GM18861 (cell line): ENCODE data around the gene CFLAR.
"Not testable (repeated sequence)": the region's sequence is repeated elsewhere in the genome, so short reads cannot be mapped to it uniquely, and the experiment has no call there.

Experiments
- ATAC-seq: cut with Tn5 transposase; IDR thresholded peaks from one replicate; pipeline ENCODE4 v1.9.1; 2021; ENCODE audit not compliant: unreplicated experiment

CFLAR gene

GRCh38 chr2:201174687-201175086, 58.7 kb downstream of the CFLAR start:
- ATAC-seq = no peak

- no peak for ATAC-seq
Measured at GRCh38 chr2:201176081-201176481, 60.1 kb downstream of the CFLAR start.

GRCh38 chr2:201180010-201180409, 64.0 kb downstream of the CFLAR start:
- no peak for ATAC-seq

- peak; percentile 73 for ATAC-seq
Measured at GRCh38 chr2:201182650-201183364, 66.8 kb downstream of the CFLAR start, which contains the start of gene CASP10. CASP10 (plus strand) TSS chr2:201183141; CDS start chr2:201185778, 2,637 bp downstream.

GRCh38 chr2:201183365-201183727, 67.4 kb downstream of the CFLAR start:
- ATAC-seq = no peak

- not testable (repeated sequence) for ATAC-seq
Measured at GRCh38 chr2:201183835-201184234, 67.9 kb downstream of the CFLAR start.

GRCh38 chr2:201184248-201184647, 68.3 kb downstream of the CFLAR start:
- ATAC-seq = not testable (repeated sequence)

GRCh38 chr2:201185863-201186262, 69.9 kb downstream of the CFLAR start:
- ATAC-seq = no peak

GRCh38 chr2:201186982-201187381, 71.0 kb downstream of the CFLAR start:
- ATAC-seq = no peak

GRCh38 chr2:201188449-201188848, 72.5 kb downstream of the CFLAR start:
- no peak for ATAC-seq

- no peak for ATAC-seq
Measured at GRCh38 chr2:201191132-201191875, 75.3 kb downstream of the CFLAR start.

- peak; percentile 86 for ATAC-seq
Measured at GRCh38 chr2:201194097-201194496, 78.1 kb downstream of the CFLAR start.

GRCh38 chr2:201195331-201195730, 79.4 kb downstream of the CFLAR start:
- ATAC-seq = no peak

- ATAC-seq = no peak
Measured at GRCh38 chr2:201196003-201196402, 80.0 kb downstream of the CFLAR start.

- ATAC-seq = no peak
Measured at GRCh38 chr2:201196803-201197202, 80.8 kb downstream of the CFLAR start.

GRCh38 chr2:201197781-201198180, 81.8 kb downstream of the CFLAR start:
- no peak for ATAC-seq

- ATAC-seq = no peak
Measured at GRCh38 chr2:201199847-201200246, 83.9 kb downstream of the CFLAR start.

GRCh38 chr2:201200345-201200744, 84.4 kb downstream of the CFLAR start:
- no peak for ATAC-seq

GRCh38 chr2:201201371-201201770, 85.4 kb downstream of the CFLAR start:
- ATAC-seq = no peak

- ATAC-seq = peak; percentile 4
Measured at GRCh38 chr2:201203916-201204654, 88.1 kb downstream of the CFLAR start.

- peak; percentile 65 for ATAC-seq
Measured at GRCh38 chr2:201204655-201205514, 88.9 kb downstream of the CFLAR start.
